IMR-90 (cell line): Measurements from ENCODE around the gene IRS2.

Source experiments
- POLR2A ChIP-seq: IDR thresholded peaks from 2 replicates; pipeline ENCODE4 v1.6.1; 2012; ENCODE audit warnings: mild to moderate bottlenecking, low read depth, low read length
- RFX5 ChIP-seq: IDR thresholded peaks from 2 replicates; pipeline ENCODE4 v1.8.0; 2012; ENCODE audit warnings: low read depth, mild to moderate bottlenecking, low read length, moderate library complexity
- TF ChIP-seq, protein P1 (sequence below): conservative IDR thresholded peaks from 2 replicates; pipeline ENCODE4 v1.5.1; 2012; ENCODE audit warnings: mild to moderate bottlenecking, low read depth, low read length, improper control_type of control experiment

DNA sequence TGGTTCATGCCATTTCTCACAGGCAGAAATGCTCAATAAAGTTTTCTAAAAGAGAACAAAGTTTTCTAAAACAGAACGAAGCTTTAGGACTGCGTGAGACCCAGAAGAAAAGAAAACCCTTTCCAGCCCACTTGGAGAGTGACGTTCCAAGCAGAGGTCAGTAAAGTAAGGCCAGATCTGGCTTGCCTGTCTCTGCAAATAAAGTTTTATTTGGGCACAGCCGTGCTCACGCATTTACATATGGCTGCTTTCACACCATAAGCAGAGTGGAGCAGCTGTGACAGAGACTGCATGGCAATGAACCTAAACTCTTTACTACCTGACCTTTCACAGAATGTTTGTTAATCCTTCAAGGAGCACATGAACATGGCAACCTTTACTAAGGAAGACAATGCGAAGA is 23.6 kb downstream of the IRS2 start:
- TF ChIP-seq RFX5 = no peak
- TF ChIP-seq POLR2A = no peak
- TF ChIP-seq, protein P1, sequence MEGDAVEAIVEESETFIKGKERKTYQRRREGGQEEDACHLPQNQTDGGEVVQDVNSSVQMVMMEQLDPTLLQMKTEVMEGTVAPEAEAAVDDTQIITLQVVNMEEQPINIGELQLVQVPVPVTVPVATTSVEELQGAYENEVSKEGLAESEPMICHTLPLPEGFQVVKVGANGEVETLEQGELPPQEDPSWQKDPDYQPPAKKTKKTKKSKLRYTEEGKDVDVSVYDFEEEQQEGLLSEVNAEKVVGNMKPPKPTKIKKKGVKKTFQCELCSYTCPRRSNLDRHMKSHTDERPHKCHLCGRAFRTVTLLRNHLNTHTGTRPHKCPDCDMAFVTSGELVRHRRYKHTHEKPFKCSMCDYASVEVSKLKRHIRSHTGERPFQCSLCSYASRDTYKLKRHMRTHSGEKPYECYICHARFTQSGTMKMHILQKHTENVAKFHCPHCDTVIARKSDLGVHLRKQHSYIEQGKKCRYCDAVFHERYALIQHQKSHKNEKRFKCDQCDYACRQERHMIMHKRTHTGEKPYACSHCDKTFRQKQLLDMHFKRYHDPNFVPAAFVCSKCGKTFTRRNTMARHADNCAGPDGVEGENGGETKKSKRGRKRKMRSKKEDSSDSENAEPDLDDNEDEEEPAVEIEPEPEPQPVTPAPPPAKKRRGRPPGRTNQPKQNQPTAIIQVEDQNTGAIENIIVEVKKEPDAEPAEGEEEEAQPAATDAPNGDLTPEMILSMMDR = no peak
